HepG2 (cell line): ENCODE data around the gene DNAJA3. TPM values are rescaled to one million over a fixed set of nuclear protein-coding genes. Genes with fewer than 3 reads are reported as not detected.

Experiments
- AKAP8 ChIP-seq: sonication (generic); formaldehyde crosslinking; IDR thresholded peaks from 2 replicates; pipeline ENCODE4 v1.5.1; 2020; ENCODE audit warnings: mild to moderate bottlenecking, missing genetic modification reagents
- ARID4A ChIP-seq: sonication (generic); formaldehyde crosslinking; IDR thresholded peaks from 2 replicates; pipeline ENCODE4 v1.5.0; 2020; ENCODE audit warnings: mild to moderate bottlenecking, missing genetic modification reagents, borderline replicate concordance
- BRF2 ChIP-seq: sonication (generic); formaldehyde crosslinking; IDR thresholded peaks from 2 replicates; pipeline ENCODE4 v1.8.1; 2022; ENCODE audit warnings: mild to moderate bottlenecking, missing genetic modification reagents
- HNF4A ChIP-seq: sonication (generic); formaldehyde crosslinking; IDR thresholded peaks from 2 replicates; pipeline ENCODE4 v1.4.0; 2020; ENCODE audit warnings: missing genetic modification reagents
- HNRNPL ChIP-seq: fragments of 200-400 bp; formaldehyde crosslinking; IDR thresholded peaks from 2 replicates; pipeline ENCODE4 v1.6.1; 2017; ENCODE audit warnings: mild to moderate bottlenecking, low read depth, low read length
- NFKB2 ChIP-seq: sonication (generic); formaldehyde crosslinking; IDR thresholded peaks from 2 replicates; pipeline ENCODE4 v1.4.0; 2020; ENCODE audit warnings: missing genetic modification reagents, borderline replicate concordance
- NONO ChIP-seq, 2 experiments: fragments of 450-650 bp in 1 of 2; sonication (generic) in 1 of 2; formaldehyde crosslinking in 1 of 2; IDR thresholded peaks in 1 of 2; conservative IDR thresholded peaks in 1 of 2; 2 replicates each; pipeline versions ENCODE4 v1.6.1 to v1.8.0; 2017 to 2022; ENCODE audit warnings: mild to moderate bottlenecking in 1 of 2, missing genetic modification reagents in 1 of 2, moderate library complexity in 1 of 2
- PCBP1 ChIP-seq: fragments of 200-400 bp; formaldehyde crosslinking; IDR thresholded peaks from 2 replicates; pipeline ENCODE4 v1.6.1; 2017; ENCODE audit warnings: mild to moderate bottlenecking, low read depth, low read length, borderline replicate concordance
- RAD21 ChIP-seq: fragments of 450-650 bp; formaldehyde crosslinking; IDR thresholded peaks from 2 replicates; pipeline ENCODE4 v1.5.0; 2020; ENCODE audit warnings: mild to moderate bottlenecking
- RXRB ChIP-seq: IDR thresholded peaks from 2 replicates; pipeline ENCODE4 v1.6.1; 2016; ENCODE audit warnings: borderline replicate concordance, missing genetic modification reagents, missing compliant biosample characterization
- SAP130 ChIP-seq: IDR thresholded peaks from 2 replicates; pipeline ENCODE4 v1.6.1; 2016; ENCODE audit warnings: low read depth
- TEAD3 ChIP-seq: optimal IDR thresholded peaks from 2 replicates; pipeline ENCODE3; 2016; ENCODE audit warnings: borderline replicate concordance
- ZBTB7A ChIP-seq: sonication (generic); formaldehyde crosslinking; IDR thresholded peaks from 2 replicates; pipeline ENCODE4 v1.8.0; 2022; ENCODE audit warnings: mild to moderate bottlenecking, missing genetic modification reagents
- ZEB1 ChIP-seq: IDR thresholded peaks from 2 replicates; pipeline ENCODE4 v1.6.1; 2012; ENCODE audit warnings: mild to moderate bottlenecking, low read depth, inconsistent platforms; ENCODE audit not compliant: insufficient replicate concordance
- ZNF687 ChIP-seq: sonication (generic); formaldehyde crosslinking; IDR thresholded peaks from 2 replicates; pipeline ENCODE4 v1.5.1; 2020; ENCODE audit warnings: mild to moderate bottlenecking, missing genetic modification reagents, moderate library complexity
- polyA plus RNA-seq, 8 experiments: library from polyadenylated mRNA; depleted of rRNA in 3 of 8; stranded (reverse) in 7 of 8; unstranded in 1 of 8; fragments of >200 nt; fragmentation: Illumina TruSeq in 4 of 8; extraction: Trizol in 4 of 8; gene quantifications; 2 replicates each; pipeline versions ENCODE4 v1.2.1 to v1.2.3, GENCODE V29; 2011 to 2016; ENCODE audit warnings: low read depth in 4 of 8, missing spikeins in 1 of 8, mixed read lengths in 1 of 8; ENCODE audit not compliant: insufficient read depth in 1 of 8
- total RNA-seq, 5 experiments: library from RNA; depleted of rRNA; stranded (reverse); fragments of >200 nt; fragmentation: Illumina TruSeq; extraction: Trizol; gene quantifications; 2 replicates each; pipeline ENCODE4 v1.2.3, GENCODE V29; 2016; ENCODE audit warnings: low read depth in 1 of 5

The DNAJA3 gene
- total and polyA plus RNA-seq, 2 of the 13 experiments (the other 11 are each of a cell fraction or from before 2014, with no cell fraction given) = 77.0 to 83.3 TPM

- TF ChIP-seq ZNF687 = peak; percentile 59
- peak; percentile 41 for TF ChIP-seq ZEB1
- TF ChIP-seq PCBP1 = no peak
- TF ChIP-seq RAD21 (CRISPR knock-in tag) = no peak
- no peak for TF ChIP-seq NONO (IDR thresholded peaks at IDR 0.05)
- TF ChIP-seq NONO (CRISPR knock-in tag; conservative IDR thresholded peaks at IDR 0.05) = peak; percentile 40; the same call in 1 of the 2 replicates
- peak; percentile 24; the same call in 1 of the 2 replicates for TF ChIP-seq ARID4A
- TF ChIP-seq BRF2 = no peak
- TF ChIP-seq AKAP8 (CRISPR knock-in tag) = peak; percentile 93
- TF ChIP-seq HNRNPL = peak; percentile 75
- TF ChIP-seq HNF4A (CRISPR knock-in tag) = peak; percentile 56; the same call in 1 of the 2 replicates
- peak; percentile 92 for TF ChIP-seq ZBTB7A (CRISPR knock-in tag)
- 0 out of 2 replicates have a peak, but pooled peaks have one; percentile 25 for TF ChIP-seq NFKB2 (CRISPR knock-in tag)
- 0 out of 2 replicates have a peak, but pooled peaks have one; percentile 28 for TF ChIP-seq RXRB (CRISPR knock-in tag)
- TF ChIP-seq TEAD3 (CRISPR knock-in tag) = peak; percentile 0
- 0 out of 2 replicates have a peak, but pooled peaks have one; percentile 17 for TF ChIP-seq SAP130
Measured at GRCh38 chr16:4378999-4379690, 46.5 kb upstream of the DNAJA3 start (continued).
